ENCODE results near the gene ASPDH. TPM values are rescaled to one million over a fixed set of nuclear protein-coding genes. Genes with fewer than 3 reads are reported as not detected.

ASPDH gene
- total and polyA plus RNA-seq, 2 donors from 2014 or later = 115 TPM; not detected in 1

DNA sequence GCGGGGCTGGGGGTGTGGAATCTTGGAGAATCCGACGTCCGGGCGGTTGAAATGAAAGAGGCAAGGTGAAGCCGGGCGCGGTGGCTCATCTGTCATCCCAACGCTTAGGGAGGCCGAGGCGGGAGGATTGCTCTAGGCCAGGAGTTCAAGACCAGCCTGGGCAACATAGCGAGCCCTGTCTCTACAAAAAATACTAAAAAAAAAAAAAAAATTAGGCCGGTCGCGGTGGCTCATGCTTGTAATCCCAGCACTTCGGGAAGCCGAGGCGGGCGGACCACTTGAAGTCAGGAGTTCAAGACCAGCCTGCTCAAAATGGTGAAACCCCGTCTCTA lies 36.8 kb downstream of the ASPDH start:
- TF ChIP-seq, protein P1, sequence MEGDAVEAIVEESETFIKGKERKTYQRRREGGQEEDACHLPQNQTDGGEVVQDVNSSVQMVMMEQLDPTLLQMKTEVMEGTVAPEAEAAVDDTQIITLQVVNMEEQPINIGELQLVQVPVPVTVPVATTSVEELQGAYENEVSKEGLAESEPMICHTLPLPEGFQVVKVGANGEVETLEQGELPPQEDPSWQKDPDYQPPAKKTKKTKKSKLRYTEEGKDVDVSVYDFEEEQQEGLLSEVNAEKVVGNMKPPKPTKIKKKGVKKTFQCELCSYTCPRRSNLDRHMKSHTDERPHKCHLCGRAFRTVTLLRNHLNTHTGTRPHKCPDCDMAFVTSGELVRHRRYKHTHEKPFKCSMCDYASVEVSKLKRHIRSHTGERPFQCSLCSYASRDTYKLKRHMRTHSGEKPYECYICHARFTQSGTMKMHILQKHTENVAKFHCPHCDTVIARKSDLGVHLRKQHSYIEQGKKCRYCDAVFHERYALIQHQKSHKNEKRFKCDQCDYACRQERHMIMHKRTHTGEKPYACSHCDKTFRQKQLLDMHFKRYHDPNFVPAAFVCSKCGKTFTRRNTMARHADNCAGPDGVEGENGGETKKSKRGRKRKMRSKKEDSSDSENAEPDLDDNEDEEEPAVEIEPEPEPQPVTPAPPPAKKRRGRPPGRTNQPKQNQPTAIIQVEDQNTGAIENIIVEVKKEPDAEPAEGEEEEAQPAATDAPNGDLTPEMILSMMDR (IDR thresholded peaks at IDR 0.05; ENCODE audit: borderline replicate concordance, extremely low read depth, insufficient read depth) = no peak
- Histone ChIP-seq H3K9ac (ENCODE audit: low read length in 3 of 3) (peak overlapping the region in 2 of 3 donors; percentile 72 to 81), H3K4me1 (ENCODE audit: control insufficient read depth in 2 of 3, insufficient read depth in 2 of 3, low read depth in 1 of 3, low read length in 3 of 3) (peaks cover 0 to 9% (median 0%) of the 10 kb centered on the region in 3 donors), H3K4me3 (ENCODE audit: low read length in 3 of 3) (peak overlapping the region; percentile 81 to 96 (median 88)), H3K27me3 (ENCODE audit: control insufficient read depth, insufficient read depth, low read length) (no peaks in the 10 kb centered on the region), H3K9me3 (ENCODE audit: control insufficient read depth in 2 of 3, insufficient read depth in 1 of 3, low read length in 3 of 3) (no peaks in the 10 kb centered on the region), H3K27ac (ENCODE audit: low read depth in 2 of 2, low read length in 2 of 2) (peak overlapping the region; percentile 62 to 82), H3K36me3 (ENCODE audit: control insufficient read depth in 2 of 3, insufficient read depth in 3 of 3, low read length in 3 of 3) (peaks cover 0 to 14% (median 10%) of the 10 kb centered on the region in 3 donors)
- FAIRE-seq = no peak
- intact Hi-C loops (cut with DNase I) = no loop called here
- no peak for DNase-seq

DNA sequence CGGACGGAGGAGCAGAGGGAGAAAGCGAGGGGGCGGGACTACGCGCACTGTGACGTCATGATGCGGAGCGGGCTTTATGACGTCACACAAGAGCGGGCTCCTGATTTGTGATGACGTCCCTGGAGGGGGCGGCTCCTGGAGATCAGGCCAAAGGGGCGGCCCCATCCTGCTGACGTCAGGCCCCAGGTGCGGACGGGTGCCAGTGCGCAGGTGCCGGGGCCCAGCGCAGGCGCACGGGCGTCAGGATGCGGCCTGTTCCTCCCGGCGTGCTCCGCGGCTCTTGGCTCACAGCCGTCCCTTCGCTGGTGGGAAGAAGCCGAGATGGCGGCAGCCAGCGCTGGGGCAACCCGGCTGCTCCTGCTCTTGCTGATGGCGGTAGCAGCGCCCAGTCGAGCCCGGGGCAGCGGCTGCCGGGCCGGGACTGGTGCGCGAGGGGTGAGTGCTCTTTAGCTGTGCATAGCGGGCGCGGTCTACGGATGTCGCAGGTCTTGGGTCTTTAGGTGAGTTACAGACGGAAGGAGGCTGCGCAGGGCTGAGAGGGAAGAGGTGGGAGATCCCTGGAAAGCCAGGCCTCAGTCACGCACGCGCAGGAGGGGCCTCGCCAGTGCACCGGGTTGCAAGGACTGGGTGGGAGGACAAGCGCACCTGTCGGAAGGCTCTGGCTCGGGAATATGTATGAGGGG lies 37.3 kb downstream of the ASPDH start, which contains the start of the genes EMC10 and GARIN5A:
Gene EMC10, plus strand, starts transcription at position 284 of the 683 bp plus-strand sequence. Its CDS starts 38 bp downstream, at position 322.
Gene GARIN5A, minus strand, starts transcription at position 625 of the 683 bp plus-strand sequence. Its CDS starts 460 bp downstream, at position 165.
- peak within 1 kb of the TSS; percentile 68 to 81 (median 72) for H3K9ac ChIP-seq (ENCODE audit: low read length in 3 of 3)
- intact Hi-C loops (cut with DNase I) = no loop called here

DNA sequence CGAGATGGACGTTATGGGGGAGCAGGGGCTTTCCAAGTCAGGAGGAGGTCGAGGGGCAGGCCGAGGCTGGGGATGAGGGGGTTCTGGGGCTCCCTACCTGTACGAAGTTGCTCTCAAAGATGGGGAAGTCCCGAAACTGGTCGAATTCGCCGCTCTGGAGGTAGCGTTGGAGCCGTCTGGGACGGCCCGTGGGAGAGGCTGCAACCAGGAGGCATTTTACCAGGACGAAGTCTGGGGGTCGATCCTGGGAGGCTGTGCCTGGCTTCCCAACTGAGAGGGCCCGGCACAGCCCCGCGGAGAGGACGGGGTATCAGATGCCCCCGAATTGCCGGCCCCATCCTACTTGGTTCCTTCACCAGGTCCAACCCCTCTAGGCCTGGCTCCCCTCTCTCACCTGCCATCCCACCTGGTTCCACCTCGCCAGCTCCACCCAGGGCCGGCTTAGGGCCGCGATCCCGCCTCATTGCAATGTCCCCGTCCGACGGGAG lies 37.9 kb downstream of the ASPDH start:
- Histone ChIP-seq H3K27ac (ENCODE audit: low read depth in 2 of 2, low read length in 2 of 2) (peak overlapping the region; percentile 53 to 82), H3K27me3 (ENCODE audit: control insufficient read depth, insufficient read depth, low read length) (no peaks in the 10 kb centered on the region), H3K4me1 (ENCODE audit: control insufficient read depth in 2 of 3, insufficient read depth in 2 of 3, low read depth in 1 of 3, low read length in 3 of 3) (peaks cover 0 to 9% (median 0%) of the 10 kb centered on the region in 3 donors), H3K9ac (ENCODE audit: low read length in 3 of 3) (no peak overlapping the region), H3K36me3 (ENCODE audit: control insufficient read depth in 2 of 3, insufficient read depth in 3 of 3, low read length in 3 of 3) (peaks cover 0 to 12% (median 10%) of the 10 kb centered on the region in 3 donors), H3K4me3 (ENCODE audit: low read length in 3 of 3) (peak overlapping the region in 2 of 3 donors; percentile 88 to 96), H3K9me3 (ENCODE audit: control insufficient read depth in 2 of 3, insufficient read depth in 1 of 3, low read length in 3 of 3) (no peaks in the 10 kb centered on the region)
- intact Hi-C loops (cut with DNase I) = no loop called here
- DNase-seq (no peak), FAIRE-seq (no peak)
- TF ChIP-seq, protein P1 (IDR thresholded peaks at IDR 0.05; ENCODE audit: borderline replicate concordance, extremely low read depth, insufficient read depth) = no peak

More for the DNA sequence above, 37.3 kb downstream of the ASPDH start, which contains the start of the genes EMC10 and GARIN5A:
- H3K27me3 ChIP-seq (ENCODE audit: control insufficient read depth, insufficient read depth, low read length) = no peaks in the 10 kb centered on the region
- peak within 1 kb of the TSS; percentile 81 to 96 (median 88) for H3K4me3 ChIP-seq (ENCODE audit: low read length in 3 of 3)
- H3K9me3 ChIP-seq (ENCODE audit: control insufficient read depth in 2 of 3, insufficient read depth in 1 of 3, low read length in 3 of 3) = no peaks in the 10 kb centered on the region
- H3K36me3 ChIP-seq (ENCODE audit: control insufficient read depth in 2 of 3, insufficient read depth in 3 of 3, low read length in 3 of 3) = peaks cover 0 to 12% (median 10%) of the 10 kb centered on the region in 3 donors
- TF ChIP-seq, protein P1 (IDR thresholded peaks at IDR 0.05; ENCODE audit: borderline replicate concordance, extremely low read depth, insufficient read depth) = no peak
- peaks cover 0 to 9% (median 0%) of the 10 kb centered on the region in 3 donors for H3K4me1 ChIP-seq (ENCODE audit: control insufficient read depth in 2 of 3, insufficient read depth in 2 of 3, low read depth in 1 of 3, low read length in 3 of 3)
- FAIRE-seq (no peak), DNase-seq (peak; percentile 97 to 98 (median 97))
- peak within 1 kb of the TSS; percentile 62 to 82 for H3K27ac ChIP-seq (ENCODE audit: low read depth in 2 of 2, low read length in 2 of 2)

Measured in kidney (tissue), 14 donors.